HepG2 (cell line): Measurements from ENCODE around the gene PAN3. TPM values are rescaled to one million over a fixed set of nuclear protein-coding genes. Genes with fewer than 3 reads are reported as not detected.

Experiments
- ARID2 ChIP-seq: sonication (generic); formaldehyde crosslinking; IDR thresholded peaks from 2 replicates; pipeline ENCODE4 v1.8.1; 2022; ENCODE audit warnings: mild to moderate bottlenecking, missing genetic modification reagents, borderline replicate concordance
- HCFC1 ChIP-seq: fragments of 150-350 bp; IDR thresholded peaks from 2 replicates; pipeline ENCODE4 v1.6.1; 2014; ENCODE audit warnings: low read depth, low read length
- KAT7 ChIP-seq: IDR thresholded peaks from 2 replicates; pipeline ENCODE4 v1.6.1; 2018; ENCODE audit warnings: borderline replicate concordance, missing compliant biosample characterization
- PHF20 ChIP-seq: sonication (generic); formaldehyde crosslinking; IDR thresholded peaks from 2 replicates; pipeline ENCODE4 v1.5.0; 2020; ENCODE audit warnings: mild to moderate bottlenecking, missing genetic modification reagents
- RXRA ChIP-seq: sonication (generic); formaldehyde crosslinking; IDR thresholded peaks from 2 replicates; pipeline ENCODE4 v1.5.1; 2020; ENCODE audit warnings: missing genetic modification reagents
- TAF1 ChIP-seq: sonication (generic); formaldehyde crosslinking; IDR thresholded peaks from 2 replicates; pipeline ENCODE4 v1.4.0; 2020; ENCODE audit warnings: missing genetic modification reagents
- TEAD3 ChIP-seq: optimal IDR thresholded peaks from 2 replicates; pipeline ENCODE3; 2016; ENCODE audit warnings: borderline replicate concordance
- ZBTB39 ChIP-seq: sonication (generic); formaldehyde crosslinking; IDR thresholded peaks from 2 replicates; pipeline ENCODE4 v1.5.0; 2020; ENCODE audit warnings: missing genetic modification reagents
- ZFY ChIP-seq: sonication (generic); formaldehyde crosslinking; IDR thresholded peaks from 2 replicates; pipeline ENCODE4 v1.4.0; 2020; ENCODE audit warnings: missing genetic modification reagents
- ZNF136 ChIP-seq: sonication (generic); formaldehyde crosslinking; IDR thresholded peaks from 2 replicates; pipeline ENCODE4 v1.8.1; 2022; ENCODE audit warnings: low read depth, mild to moderate bottlenecking, moderate library complexity, missing genetic modification reagents
- ZNF329 ChIP-seq: sonication (generic); formaldehyde crosslinking; IDR thresholded peaks from 2 replicates; pipeline ENCODE4 v1.9.0; 2021; ENCODE audit warnings: low read depth, mild to moderate bottlenecking, missing genetic modification reagents
- ZNF382 ChIP-seq: sonication (generic); formaldehyde crosslinking; IDR thresholded peaks from 2 replicates; pipeline ENCODE4 v1.5.0; 2020; ENCODE audit warnings: missing genetic modification reagents, mild to moderate bottlenecking, borderline replicate concordance
- ZNF431 ChIP-seq: sonication (generic); formaldehyde crosslinking; IDR thresholded peaks from 2 replicates; pipeline ENCODE4 v1.9.0; 2022; ENCODE audit warnings: missing genetic modification reagents, low read depth, mild to moderate bottlenecking, borderline replicate concordance
- ZNF567 ChIP-seq: sonication (generic); formaldehyde crosslinking; IDR thresholded peaks from 2 replicates; pipeline ENCODE4 v1.8.1; 2023; ENCODE audit warnings: mild to moderate bottlenecking, missing genetic modification reagents, borderline replicate concordance
- ZNF577 ChIP-seq: sonication (generic); formaldehyde crosslinking; IDR thresholded peaks from 2 replicates; pipeline ENCODE4 v1.4.0; 2020; ENCODE audit warnings: mild to moderate bottlenecking, low read depth, missing genetic modification reagents, borderline replicate concordance
- ZNF775 ChIP-seq: sonication (generic); formaldehyde crosslinking; IDR thresholded peaks from 2 replicates; pipeline ENCODE4 v1.4.0; 2020; ENCODE audit warnings: missing genetic modification reagents, mild to moderate bottlenecking, moderate library complexity, borderline replicate concordance
- ZNF781 ChIP-seq: sonication (generic); formaldehyde crosslinking; IDR thresholded peaks from 2 replicates; pipeline ENCODE4 v1.5.1; 2020; ENCODE audit warnings: borderline replicate concordance, mild to moderate bottlenecking, missing genetic modification reagents; ENCODE audit errors: not compliant biosample characterization
- ZNF879 ChIP-seq: sonication (generic); formaldehyde crosslinking; IDR thresholded peaks from 2 replicates; pipeline ENCODE4 v1.8.1; 2023; ENCODE audit warnings: missing genetic modification reagents
- ZSCAN31 ChIP-seq: sonication (generic); formaldehyde crosslinking; IDR thresholded peaks from 2 replicates; pipeline ENCODE4 v1.5.0; 2020; ENCODE audit warnings: low read depth, mild to moderate bottlenecking, missing genetic modification reagents
- polyA plus RNA-seq, 8 experiments: library from polyadenylated mRNA; depleted of rRNA in 3 of 8; stranded (reverse) in 7 of 8; unstranded in 1 of 8; fragments of >200 nt; fragmentation: Illumina TruSeq in 4 of 8; extraction: Trizol in 4 of 8; gene quantifications; 2 replicates each; pipeline versions ENCODE4 v1.2.1 to v1.2.3, GENCODE V29; 2011 to 2016; ENCODE audit warnings: low read depth in 4 of 8, missing spikeins in 1 of 8, mixed read lengths in 1 of 8; ENCODE audit not compliant: insufficient read depth in 1 of 8
- total RNA-seq, 5 experiments: library from RNA; depleted of rRNA; stranded (reverse); fragments of >200 nt; fragmentation: Illumina TruSeq; extraction: Trizol; gene quantifications; 2 replicates each; pipeline ENCODE4 v1.2.3, GENCODE V29; 2016; ENCODE audit warnings: low read depth in 1 of 5
- TF ChIP-seq, protein P1 (sequence below): sonication (generic); formaldehyde crosslinking; conservative IDR thresholded peaks from 2 replicates; pipeline ENCODE4 v1.4.0; 2020; ENCODE audit warnings: missing genetic modification reagents
- TF ChIP-seq, protein P2 (sequence below): sonication (generic); formaldehyde crosslinking; IDR thresholded peaks from 2 replicates; pipeline ENCODE4 v1.4.0; 2020; ENCODE audit warnings: mild to moderate bottlenecking, missing genetic modification reagents
- TF ChIP-seq, protein P3 (sequence below): IDR thresholded peaks from 2 replicates; pipeline ENCODE4 v1.4.0; 2020; ENCODE audit warnings: mild to moderate bottlenecking, missing genetic modification reagents

Gene PAN3
- total and polyA plus RNA-seq, 2 of the 13 experiments (the other 11 are each of a cell fraction or from before 2014, with no cell fraction given): 9.7 to 10.6 TPM

GRCh38 chr13:28138756-28139470 is 568 bp downstream of the PAN3 start (continued):
- TF ChIP-seq, protein P1, sequence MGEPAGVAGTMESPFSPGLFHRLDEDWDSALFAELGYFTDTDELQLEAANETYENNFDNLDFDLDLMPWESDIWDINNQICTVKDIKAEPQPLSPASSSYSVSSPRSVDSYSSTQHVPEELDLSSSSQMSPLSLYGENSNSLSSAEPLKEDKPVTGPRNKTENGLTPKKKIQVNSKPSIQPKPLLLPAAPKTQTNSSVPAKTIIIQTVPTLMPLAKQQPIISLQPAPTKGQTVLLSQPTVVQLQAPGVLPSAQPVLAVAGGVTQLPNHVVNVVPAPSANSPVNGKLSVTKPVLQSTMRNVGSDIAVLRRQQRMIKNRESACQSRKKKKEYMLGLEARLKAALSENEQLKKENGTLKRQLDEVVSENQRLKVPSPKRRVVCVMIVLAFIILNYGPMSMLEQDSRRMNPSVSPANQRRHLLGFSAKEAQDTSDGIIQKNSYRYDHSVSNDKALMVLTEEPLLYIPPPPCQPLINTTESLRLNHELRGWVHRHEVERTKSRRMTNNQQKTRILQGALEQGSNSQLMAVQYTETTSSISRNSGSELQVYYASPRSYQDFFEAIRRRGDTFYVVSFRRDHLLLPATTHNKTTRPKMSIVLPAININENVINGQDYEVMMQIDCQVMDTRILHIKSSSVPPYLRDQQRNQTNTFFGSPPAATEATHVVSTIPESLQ (CRISPR knock-in tag): no peak
- TF ChIP-seq ZNF431 (CRISPR knock-in tag) (no peak), ZBTB39 (no peak), ZNF382 (CRISPR knock-in tag) (no peak), PHF20 (CRISPR knock-in tag) (no peak), ZNF329 (no peak), ARID2 (CRISPR knock-in tag) (no peak), ZFY (CRISPR knock-in tag) (peak; percentile 91), HCFC1 (no peak), ZNF781 (CRISPR knock-in tag) (no peak), TAF1 (CRISPR knock-in tag) (peak; percentile 52), ZSCAN31 (0 out of 2 replicates have a peak, but pooled peaks have one; percentile 26), ZNF136 (no peak), ZNF567 (CRISPR knock-in tag) (no peak), KAT7 (no peak), RXRA (CRISPR knock-in tag) (no peak), ZNF775 (CRISPR knock-in tag) (no peak), ZNF577 (CRISPR knock-in tag) (no peak), TEAD3 (CRISPR knock-in tag) (no peak), ZNF879 (CRISPR knock-in tag) (no peak)
- TF ChIP-seq, protein P2, sequence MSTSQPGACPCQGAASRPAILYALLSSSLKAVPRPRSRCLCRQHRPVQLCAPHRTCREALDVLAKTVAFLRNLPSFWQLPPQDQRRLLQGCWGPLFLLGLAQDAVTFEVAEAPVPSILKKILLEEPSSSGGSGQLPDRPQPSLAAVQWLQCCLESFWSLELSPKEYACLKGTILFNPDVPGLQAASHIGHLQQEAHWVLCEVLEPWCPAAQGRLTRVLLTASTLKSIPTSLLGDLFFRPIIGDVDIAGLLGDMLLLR (CRISPR knock-in tag): no peak
- TF ChIP-seq, protein P3, sequence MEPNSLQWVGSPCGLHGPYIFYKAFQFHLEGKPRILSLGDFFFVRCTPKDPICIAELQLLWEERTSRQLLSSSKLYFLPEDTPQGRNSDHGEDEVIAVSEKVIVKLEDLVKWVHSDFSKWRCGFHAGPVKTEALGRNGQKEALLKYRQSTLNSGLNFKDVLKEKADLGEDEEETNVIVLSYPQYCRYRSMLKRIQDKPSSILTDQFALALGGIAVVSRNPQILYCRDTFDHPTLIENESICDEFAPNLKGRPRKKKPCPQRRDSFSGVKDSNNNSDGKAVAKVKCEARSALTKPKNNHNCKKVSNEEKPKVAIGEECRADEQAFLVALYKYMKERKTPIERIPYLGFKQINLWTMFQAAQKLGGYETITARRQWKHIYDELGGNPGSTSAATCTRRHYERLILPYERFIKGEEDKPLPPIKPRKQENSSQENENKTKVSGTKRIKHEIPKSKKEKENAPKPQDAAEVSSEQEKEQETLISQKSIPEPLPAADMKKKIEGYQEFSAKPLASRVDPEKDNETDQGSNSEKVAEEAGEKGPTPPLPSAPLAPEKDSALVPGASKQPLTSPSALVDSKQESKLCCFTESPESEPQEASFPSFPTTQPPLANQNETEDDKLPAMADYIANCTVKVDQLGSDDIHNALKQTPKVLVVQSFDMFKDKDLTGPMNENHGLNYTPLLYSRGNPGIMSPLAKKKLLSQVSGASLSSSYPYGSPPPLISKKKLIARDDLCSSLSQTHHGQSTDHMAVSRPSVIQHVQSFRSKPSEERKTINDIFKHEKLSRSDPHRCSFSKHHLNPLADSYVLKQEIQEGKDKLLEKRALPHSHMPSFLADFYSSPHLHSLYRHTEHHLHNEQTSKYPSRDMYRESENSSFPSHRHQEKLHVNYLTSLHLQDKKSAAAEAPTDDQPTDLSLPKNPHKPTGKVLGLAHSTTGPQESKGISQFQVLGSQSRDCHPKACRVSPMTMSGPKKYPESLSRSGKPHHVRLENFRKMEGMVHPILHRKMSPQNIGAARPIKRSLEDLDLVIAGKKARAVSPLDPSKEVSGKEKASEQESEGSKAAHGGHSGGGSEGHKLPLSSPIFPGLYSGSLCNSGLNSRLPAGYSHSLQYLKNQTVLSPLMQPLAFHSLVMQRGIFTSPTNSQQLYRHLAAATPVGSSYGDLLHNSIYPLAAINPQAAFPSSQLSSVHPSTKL (CRISPR knock-in tag): no peak
